CD14-positive monocyte (primary cell): ENCODE data around the gene ITGB3. TPM values are rescaled to one million over a fixed set of nuclear protein-coding genes. Genes with fewer than 3 reads are reported as not detected.

Experiments
- DNase-seq, 3 donors: peaks; one replicate each; pipeline ENCODE4 v3.0.0-alpha.2; 2011 to 2022
- H2AFZ ChIP-seq: 2 replicates; pipeline ENCODE4 v1.6.0; 2012; ENCODE audit warnings: mild to moderate bottlenecking, low read depth, low read length, inconsistent platforms; ENCODE audit not compliant: insufficient read depth, poor library complexity, severe bottlenecking
- H3K27ac ChIP-seq, 2 donors: 1 replicate in 1 of 2; 2 replicates in 1 of 2; pipeline ENCODE4 v1.5.1; 2012 to 2013; ENCODE audit warnings: low read length in 2 of 2, control low read depth in 1 of 2, inconsistent platforms in 1 of 2, low read depth in 1 of 2, mild to moderate bottlenecking in 1 of 2
- H3K27me3 ChIP-seq, 2 donors: one replicate each; pipeline versions ENCODE4 v1.6.0 to v1.6.1; 2011 to 2013; ENCODE audit warnings: low read length in 2 of 2; ENCODE audit not compliant: control insufficient read depth in 2 of 2, insufficient read depth in 2 of 2
- H3K36me3 ChIP-seq, 2 donors: replicated peaks in 1 of 2; 1 replicate in 1 of 2; 2 replicates in 1 of 2; pipeline versions ENCODE4 v1.5.1 to v1.6.1; 2012 to 2013; ENCODE audit warnings: low read length in 2 of 2, control low read depth in 1 of 2, inconsistent platforms in 1 of 2, mild to moderate bottlenecking in 1 of 2; ENCODE audit not compliant: insufficient read depth in 2 of 2, control insufficient read depth in 1 of 2
- H3K4me1 ChIP-seq, 2 donors: 1 replicate in 1 of 2; 2 replicates in 1 of 2; pipeline versions ENCODE4 v1.5.1 to v1.6.1; 2012 to 2013; ENCODE audit warnings: low read length in 2 of 2, control low read depth in 1 of 2, inconsistent platforms in 1 of 2, mild to moderate bottlenecking in 1 of 2, moderate library complexity in 1 of 2; ENCODE audit not compliant: insufficient read depth in 2 of 2, control insufficient read depth in 1 of 2
- H3K4me2 ChIP-seq: replicated peaks from 2 replicates; pipeline ENCODE3; 2012; ENCODE audit warnings: low read length, moderate library complexity, mild to moderate bottlenecking; ENCODE audit not compliant: poor library complexity, severe bottlenecking; ENCODE audit errors: extremely low read depth
- H3K4me3 ChIP-seq, 3 experiments: fragments of 200-600 bp in 1 of 3; sonication (generic) in 1 of 3; replicated peaks in 1 of 3; 1 replicate in 2 of 3; 2 replicates in 1 of 3; pipeline ENCODE4 v1.5.1; 2011 to 2013; ENCODE audit warnings: low read length in 3 of 3, mild to moderate bottlenecking in 3 of 3, control low read depth in 2 of 3, low read depth in 2 of 3, inconsistent platforms in 1 of 3, moderate library complexity in 1 of 3
- H3K79me2 ChIP-seq: 2 replicates; pipeline ENCODE4 v1.6.0; 2012; ENCODE audit warnings: mild to moderate bottlenecking, control low read depth, inconsistent platforms, low read length, moderate library complexity; ENCODE audit not compliant: insufficient read depth
- H3K9ac ChIP-seq: 2 replicates; pipeline ENCODE4 v1.6.0; 2017; ENCODE audit warnings: low read length, mild to moderate bottlenecking; ENCODE audit not compliant: insufficient read depth, poor library complexity, severe bottlenecking
- H3K9me3 ChIP-seq, 2 donors: replicated peaks in 1 of 2; 1 replicate in 1 of 2; 2 replicates in 1 of 2; pipeline versions ENCODE4 v1.5.1 to v1.6.1; 2012 to 2013; ENCODE audit warnings: low read length in 2 of 2, control low read depth in 1 of 2; ENCODE audit not compliant: control insufficient read depth in 1 of 2, insufficient read depth in 1 of 2
- H4K20me1 ChIP-seq: 2 replicates; pipeline ENCODE4 v1.6.0; 2012; ENCODE audit warnings: mild to moderate bottlenecking, low read length, control low read depth, moderate library complexity; ENCODE audit not compliant: insufficient read depth
- H3K27ac Mint-ChIP-seq, 7 donors: one replicate each; pipeline ENCODE4 v1.8.0; 2020; ENCODE audit warnings: mild to moderate bottlenecking in 7 of 7, mixed read lengths in 7 of 7, moderate library complexity in 6 of 7, inconsistent platforms in 2 of 7
- H3K27me3 Mint-ChIP-seq, 3 donors: one replicate each; pipeline ENCODE4 v1.8.0; 2021 to 2022; ENCODE audit warnings: low read depth in 3 of 3, mild to moderate bottlenecking in 3 of 3, mixed read lengths in 3 of 3, moderate library complexity in 3 of 3, inconsistent platforms in 1 of 3
- H3K36me3 Mint-ChIP-seq, 2 donors: one replicate each; pipeline ENCODE4 v1.8.0; 2020; ENCODE audit warnings: mixed read lengths in 2 of 2, inconsistent platforms in 1 of 2, mild to moderate bottlenecking in 1 of 2
- H3K4me1 Mint-ChIP-seq: one replicate; pipeline ENCODE4 v1.8.0; 2020; ENCODE audit warnings: mild to moderate bottlenecking, mixed read lengths
- H3K4me3 Mint-ChIP-seq, 2 donors: one replicate each; pipeline ENCODE4 v1.8.0; 2020; ENCODE audit warnings: mild to moderate bottlenecking in 2 of 2, mixed read lengths in 2 of 2, moderate library complexity in 1 of 2
- H3K9me3 Mint-ChIP-seq, 7 donors: one replicate each; pipeline ENCODE4 v1.8.0; 2020 to 2022; ENCODE audit warnings: mixed read lengths in 7 of 7, mild to moderate bottlenecking in 6 of 7, moderate library complexity in 6 of 7, inconsistent platforms in 2 of 7
- CTCF ChIP-seq: fragments of 200-600 bp; IDR thresholded peaks from one replicate; pipeline ENCODE4 v1.8.0; 2022; ENCODE audit warnings: antibody characterized with exemption, mild to moderate bottlenecking
- WGBS: methylation state at CpG from one replicate; pipeline ENCODE4 v1.1.5; 2013; ENCODE audit warnings: missing lambda C conversion rate; ENCODE audit not compliant: insufficient coverage; 5-methylcytosine and 5-hydroxymethylcytosine counted together
- intact Hi-C, 2 donors: fragments of 100-400 bp; cut with micrococcal nuclease; formaldehyde crosslinking; loops; one replicate each; pipeline versions ENCODE4 v1.15.0 to v1.15.1; 2023
- polyA plus RNA-seq, 3 donors: library from polyadenylated mRNA; depleted of rRNA in 1 of 3; unstranded in 2 of 3; stranded (reverse) in 1 of 3; fragments of 300-500 nt in 2 of 3; fragments of >200 nt in 1 of 3; fragmentation: Illumina TruSeq in 2 of 3; gene quantifications; 1 replicate in 2 of 3; 2 replicates in 1 of 3; pipeline ENCODE4 v1.2.3, GENCODE V29; 2012 to 2021

ITGB3 gene
- polyA plus RNA-seq, 3 donors: 0.01 to 1.6 (median 1.3) TPM

- Histone ChIP-seq H3K9ac (no peak overlapping the region), H2AFZ (peak overlapping the region; percentile 55), H3K9me3 (no peaks in the 10 kb centered on the region), H3K27ac (no peak overlapping the region), H4K20me1 (no peaks in the 10 kb centered on the region), H3K27me3 (no peaks in the 10 kb centered on the region), H3K36me3 (no peaks in the 10 kb centered on the region), H3K4me3 (peak overlapping the region in 2 of 3 experiments; percentile 13 to 55), H3K4me1 (peaks cover 17 to 24% of the 10 kb centered on the region in 2 donors), H3K79me2 (no peaks in the 10 kb centered on the region), H3K4me2 (peak overlapping the region; percentile 69)
- H3K4me3 Mint-ChIP-seq: peak overlapping the region; percentile 45 to 83
- no peaks in the 10 kb centered on the region for H3K36me3 Mint-ChIP-seq
- peak; percentile 87 for TF ChIP-seq CTCF
- intact Hi-C loops: loop anchor here (2.0 to 5.0 kb wide), 2 partner anchors 83 to 85 kb away; no protein-coding TSS in a partner anchor
- no peaks in the 10 kb centered on the region for H3K9me3 Mint-ChIP-seq
- WGBS: 0% methylated on average over 8 of the region's 22 CpGs
- DNase-seq: peak; percentile 68 to 82 (median 76)
- H3K4me1 Mint-ChIP-seq: peaks cover 26% of the 10 kb centered on the region
- peak overlapping the region in 2 of 7 donors; percentile 43 to 82 for H3K27ac Mint-ChIP-seq
- peaks cover 8 to 11% (median 10%) of the 10 kb centered on the region in 3 donors for H3K27me3 Mint-ChIP-seq
These were observed 23.8 kb upstream of the ITGB3 start for GRCh38 chr17:47229535-47230443.

GRCh38 chr17:47230864-47231263 lies 22.8 kb upstream of the ITGB3 start:
- Histone ChIP-seq H4K20me1 (no peaks in the 10 kb centered on the region), H3K9me3 (no peaks in the 10 kb centered on the region), H3K4me1 (peaks cover 9 to 14% of the 10 kb centered on the region in 2 donors), H3K27me3 (no peaks in the 10 kb centered on the region), H3K9ac (no peak overlapping the region), H3K36me3 (no peaks in the 10 kb centered on the region), H2AFZ (no peak overlapping the region), H3K27ac (no peak overlapping the region), H3K4me2 (no peak overlapping the region), H3K4me3 (no peak overlapping the region), H3K79me2 (no peaks in the 10 kb centered on the region)
- WGBS: 93% methylated on average over 7 of the region's 10 CpGs
- peaks cover 8 to 11% (median 10%) of the 10 kb centered on the region in 3 donors for H3K27me3 Mint-ChIP-seq
- peaks cover 15% of the 10 kb centered on the region for H3K4me1 Mint-ChIP-seq
- intact Hi-C loops: loop anchor here in 1 of 2 donors (5.0 kb wide), 1 partner anchor 81 kb away; no protein-coding TSS in a partner anchor
- H3K4me3 Mint-ChIP-seq: peak overlapping the region in 1 of 2 donors; percentile 49
- no peak for DNase-seq
- peak overlapping the region in 3 of 7 donors; percentile 5 to 54 (median 18) for H3K27ac Mint-ChIP-seq
- no peaks in the 10 kb centered on the region for H3K9me3 Mint-ChIP-seq
- TF ChIP-seq CTCF: no peak
- H3K36me3 Mint-ChIP-seq: no peaks in the 10 kb centered on the region
